ENCODE measurements around the gene RIMBP2.

DNA sequence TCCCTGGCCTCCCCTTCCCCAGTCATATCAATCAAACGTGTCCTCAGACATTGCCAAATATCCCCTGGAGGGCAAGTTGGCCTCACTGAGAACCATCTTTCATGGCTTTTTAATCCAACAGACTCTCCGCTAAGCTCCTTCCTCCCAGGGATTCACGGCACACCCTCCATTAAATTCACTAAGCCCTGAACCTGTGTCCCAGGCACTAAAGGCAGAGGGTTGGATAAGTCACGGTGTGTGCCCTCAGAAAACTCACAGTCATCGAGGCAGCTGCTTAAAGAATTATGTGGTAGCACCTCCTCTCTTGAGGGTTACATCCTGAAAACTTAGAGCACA lies 211.3 kb downstream of the RIMBP2 start:
- TF ChIP-seq, protein P1, sequence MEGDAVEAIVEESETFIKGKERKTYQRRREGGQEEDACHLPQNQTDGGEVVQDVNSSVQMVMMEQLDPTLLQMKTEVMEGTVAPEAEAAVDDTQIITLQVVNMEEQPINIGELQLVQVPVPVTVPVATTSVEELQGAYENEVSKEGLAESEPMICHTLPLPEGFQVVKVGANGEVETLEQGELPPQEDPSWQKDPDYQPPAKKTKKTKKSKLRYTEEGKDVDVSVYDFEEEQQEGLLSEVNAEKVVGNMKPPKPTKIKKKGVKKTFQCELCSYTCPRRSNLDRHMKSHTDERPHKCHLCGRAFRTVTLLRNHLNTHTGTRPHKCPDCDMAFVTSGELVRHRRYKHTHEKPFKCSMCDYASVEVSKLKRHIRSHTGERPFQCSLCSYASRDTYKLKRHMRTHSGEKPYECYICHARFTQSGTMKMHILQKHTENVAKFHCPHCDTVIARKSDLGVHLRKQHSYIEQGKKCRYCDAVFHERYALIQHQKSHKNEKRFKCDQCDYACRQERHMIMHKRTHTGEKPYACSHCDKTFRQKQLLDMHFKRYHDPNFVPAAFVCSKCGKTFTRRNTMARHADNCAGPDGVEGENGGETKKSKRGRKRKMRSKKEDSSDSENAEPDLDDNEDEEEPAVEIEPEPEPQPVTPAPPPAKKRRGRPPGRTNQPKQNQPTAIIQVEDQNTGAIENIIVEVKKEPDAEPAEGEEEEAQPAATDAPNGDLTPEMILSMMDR (IDR thresholded peaks at IDR 0.05) = no peak
- no peak for TF ChIP-seq POLR2A (IDR thresholded peaks at IDR 0.05)

Measured in vagina (tissue), 2 donors.